ENCODE data around the gene CEACAM21. TPM values are rescaled to one million over a fixed set of nuclear protein-coding genes. Genes with fewer than 3 reads are reported as not detected.

Gene CEACAM21
- total and polyA plus RNA-seq, 2 donors from 2014 or later = 1.2 to 5.6 TPM

DNA sequence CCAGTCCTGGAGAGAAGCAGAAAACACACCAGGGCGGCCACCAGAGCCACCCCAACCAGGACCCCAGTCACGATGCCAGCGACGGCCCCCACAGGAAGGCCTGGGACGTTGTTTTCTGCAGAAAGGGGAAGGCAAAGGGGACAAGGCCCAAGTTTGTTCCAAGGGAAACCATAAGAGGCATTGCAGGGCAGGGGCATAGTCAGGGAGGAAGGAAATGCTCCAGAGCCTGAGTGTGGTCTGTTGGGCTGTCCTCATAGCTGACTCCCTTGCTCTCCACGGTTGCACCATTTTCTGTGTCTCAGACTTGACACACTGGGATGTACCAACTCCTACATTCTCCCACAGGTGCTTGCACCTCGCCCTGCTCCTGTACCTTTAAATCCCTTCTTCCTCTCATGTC lies 45.7 kb downstream of the CEACAM21 start:
- no peaks in the 10 kb centered on the region for H3K9me3 ChIP-seq (ENCODE audit: control insufficient read depth in 2 of 3, insufficient read depth in 1 of 3, low read length in 3 of 3)
- no peaks in the 10 kb centered on the region for H3K4me1 ChIP-seq (ENCODE audit: control insufficient read depth in 2 of 3, insufficient read depth in 2 of 3, low read depth in 1 of 3, low read length in 3 of 3)
- TF ChIP-seq, protein P1, sequence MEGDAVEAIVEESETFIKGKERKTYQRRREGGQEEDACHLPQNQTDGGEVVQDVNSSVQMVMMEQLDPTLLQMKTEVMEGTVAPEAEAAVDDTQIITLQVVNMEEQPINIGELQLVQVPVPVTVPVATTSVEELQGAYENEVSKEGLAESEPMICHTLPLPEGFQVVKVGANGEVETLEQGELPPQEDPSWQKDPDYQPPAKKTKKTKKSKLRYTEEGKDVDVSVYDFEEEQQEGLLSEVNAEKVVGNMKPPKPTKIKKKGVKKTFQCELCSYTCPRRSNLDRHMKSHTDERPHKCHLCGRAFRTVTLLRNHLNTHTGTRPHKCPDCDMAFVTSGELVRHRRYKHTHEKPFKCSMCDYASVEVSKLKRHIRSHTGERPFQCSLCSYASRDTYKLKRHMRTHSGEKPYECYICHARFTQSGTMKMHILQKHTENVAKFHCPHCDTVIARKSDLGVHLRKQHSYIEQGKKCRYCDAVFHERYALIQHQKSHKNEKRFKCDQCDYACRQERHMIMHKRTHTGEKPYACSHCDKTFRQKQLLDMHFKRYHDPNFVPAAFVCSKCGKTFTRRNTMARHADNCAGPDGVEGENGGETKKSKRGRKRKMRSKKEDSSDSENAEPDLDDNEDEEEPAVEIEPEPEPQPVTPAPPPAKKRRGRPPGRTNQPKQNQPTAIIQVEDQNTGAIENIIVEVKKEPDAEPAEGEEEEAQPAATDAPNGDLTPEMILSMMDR (IDR thresholded peaks at IDR 0.05; ENCODE audit: borderline replicate concordance, extremely low read depth, insufficient read depth) = no peak
- no peak overlapping the region for H3K4me3 ChIP-seq (ENCODE audit: low read length in 3 of 3)
- H3K9ac ChIP-seq (ENCODE audit: low read length in 3 of 3) = no peak overlapping the region
- no peak overlapping the region for H3K27ac ChIP-seq (ENCODE audit: low read depth in 2 of 2, low read length in 2 of 2)
- no peak for DNase-seq
- intact Hi-C loops (cut with DNase I) = no loop called here
- H3K27me3 ChIP-seq (ENCODE audit: control insufficient read depth, insufficient read depth, low read length) = no peaks in the 10 kb centered on the region
- no peak for FAIRE-seq
- H3K36me3 ChIP-seq (ENCODE audit: control insufficient read depth in 2 of 3, insufficient read depth in 3 of 3, low read length in 3 of 3) = no peaks in the 10 kb centered on the region

DNA sequence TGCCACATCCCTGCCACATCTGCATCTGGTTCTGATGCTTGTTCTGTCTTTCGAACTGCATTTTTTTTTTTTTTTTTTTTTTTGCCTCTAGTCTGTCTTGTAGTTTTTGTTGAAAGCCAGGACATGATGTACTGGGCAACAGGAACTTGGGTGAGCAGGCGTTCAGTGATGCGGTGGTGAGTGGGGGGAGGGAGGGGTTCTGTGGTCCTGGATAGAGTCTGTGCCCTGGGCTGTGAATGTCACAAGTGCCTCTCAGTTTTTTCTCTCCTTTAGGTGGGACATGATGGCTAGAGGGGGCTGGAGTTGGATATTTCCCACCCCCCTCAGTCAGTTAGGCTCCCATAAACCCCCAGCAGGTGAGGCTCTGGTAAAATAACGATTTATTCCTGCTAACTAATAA lies 47.4 kb downstream of the CEACAM21 start:
- no peak overlapping the region for H3K9ac ChIP-seq (ENCODE audit: low read length in 3 of 3)
- DNase-seq = no peak
- no peaks in the 10 kb centered on the region for H3K4me1 ChIP-seq (ENCODE audit: control insufficient read depth in 2 of 3, insufficient read depth in 2 of 3, low read depth in 1 of 3, low read length in 3 of 3)
- no peaks in the 10 kb centered on the region for H3K9me3 ChIP-seq (ENCODE audit: control insufficient read depth in 2 of 3, insufficient read depth in 1 of 3, low read length in 3 of 3)
- no peaks in the 10 kb centered on the region for H3K36me3 ChIP-seq (ENCODE audit: control insufficient read depth in 2 of 3, insufficient read depth in 3 of 3, low read length in 3 of 3)
- no peak for FAIRE-seq
- no peaks in the 10 kb centered on the region for H3K27me3 ChIP-seq (ENCODE audit: control insufficient read depth, insufficient read depth, low read length)
- intact Hi-C loops (cut with DNase I) = no loop called here
- TF ChIP-seq, protein P1 (IDR thresholded peaks at IDR 0.05; ENCODE audit: borderline replicate concordance, extremely low read depth, insufficient read depth) = no peak
- no peak overlapping the region for H3K27ac ChIP-seq (ENCODE audit: low read depth in 2 of 2, low read length in 2 of 2)
- H3K4me3 ChIP-seq (ENCODE audit: low read length in 3 of 3) = no peak overlapping the region

DNA sequence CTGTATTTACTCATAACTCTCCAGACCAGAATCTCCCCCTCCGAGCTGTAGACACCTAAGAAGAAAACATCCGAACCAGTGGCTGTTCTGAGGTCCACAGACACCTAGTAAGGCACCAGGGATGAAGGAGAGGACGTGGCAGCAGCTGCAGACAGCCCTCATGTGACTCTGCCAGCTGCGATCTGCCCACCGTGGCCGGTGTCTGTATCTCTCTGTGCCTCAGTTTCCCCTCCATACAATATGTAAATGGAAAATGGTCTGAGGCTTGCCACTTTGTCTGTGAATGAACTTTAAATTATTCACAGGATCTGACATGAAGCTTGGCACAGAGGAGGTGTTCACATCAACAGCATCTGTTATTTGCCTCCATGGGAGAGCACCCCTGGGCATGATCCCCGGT lies 48.5 kb downstream of the CEACAM21 start:
- no peak overlapping the region for H3K27ac ChIP-seq (ENCODE audit: low read depth in 2 of 2, low read length in 2 of 2)
- DNase-seq = no peak
- H3K9me3 ChIP-seq (ENCODE audit: control insufficient read depth in 2 of 3, insufficient read depth in 1 of 3, low read length in 3 of 3) = no peaks in the 10 kb centered on the region
- H3K27me3 ChIP-seq (ENCODE audit: control insufficient read depth, insufficient read depth, low read length) = no peaks in the 10 kb centered on the region
- no peak overlapping the region for H3K4me3 ChIP-seq (ENCODE audit: low read length in 3 of 3)
- TF ChIP-seq, protein P1 (IDR thresholded peaks at IDR 0.05; ENCODE audit: borderline replicate concordance, extremely low read depth, insufficient read depth) = no peak
- H3K9ac ChIP-seq (ENCODE audit: low read length in 3 of 3) = no peak overlapping the region
- H3K4me1 ChIP-seq (ENCODE audit: control insufficient read depth in 2 of 3, insufficient read depth in 2 of 3, low read depth in 1 of 3, low read length in 3 of 3) = no peaks in the 10 kb centered on the region
- H3K36me3 ChIP-seq (ENCODE audit: control insufficient read depth in 2 of 3, insufficient read depth in 3 of 3, low read length in 3 of 3) = no peaks in the 10 kb centered on the region
- intact Hi-C loops (cut with DNase I) = no loop called here
- FAIRE-seq = no peak

DNA sequence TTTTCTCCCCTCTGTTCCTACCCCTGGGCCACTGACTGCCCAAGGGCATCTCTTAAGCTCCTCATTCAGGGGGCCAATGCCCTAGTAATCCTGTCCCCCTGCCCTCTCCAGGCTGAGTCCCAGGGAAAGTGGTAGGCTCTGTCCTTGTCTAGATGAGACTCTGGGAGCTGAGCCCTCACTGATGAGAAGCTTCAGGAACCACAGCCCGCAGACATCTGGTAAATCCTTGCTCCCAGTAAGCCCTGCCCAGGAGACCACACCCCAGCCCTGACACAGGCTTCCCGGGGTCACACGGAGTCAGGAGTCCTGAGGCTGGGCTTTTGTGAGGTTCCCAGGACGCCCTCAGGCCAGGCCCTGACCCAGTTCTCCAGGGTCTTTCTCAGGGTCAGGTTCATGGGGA lies 49.0 kb downstream of the CEACAM21 start:
- TF ChIP-seq, protein P1 (IDR thresholded peaks at IDR 0.05; ENCODE audit: borderline replicate concordance, extremely low read depth, insufficient read depth) = no peak
- Histone ChIP-seq H3K9me3 (ENCODE audit: control insufficient read depth in 2 of 3, insufficient read depth in 1 of 3, low read length in 3 of 3) (no peaks in the 10 kb centered on the region), H3K27ac (ENCODE audit: low read depth in 2 of 2, low read length in 2 of 2) (no peak overlapping the region), H3K27me3 (ENCODE audit: control insufficient read depth, insufficient read depth, low read length) (no peaks in the 10 kb centered on the region), H3K4me1 (ENCODE audit: control insufficient read depth in 2 of 3, insufficient read depth in 2 of 3, low read depth in 1 of 3, low read length in 3 of 3) (no peaks in the 10 kb centered on the region), H3K36me3 (ENCODE audit: control insufficient read depth in 2 of 3, insufficient read depth in 3 of 3, low read length in 3 of 3) (no peaks in the 10 kb centered on the region), H3K4me3 (ENCODE audit: low read length in 3 of 3) (no peak overlapping the region), H3K9ac (ENCODE audit: low read length in 3 of 3) (no peak overlapping the region)
- FAIRE-seq (no peak), DNase-seq (no peak)
- intact Hi-C loops (cut with DNase I) = no loop called here

Measured in kidney (tissue), 14 donors.